Lower leg skin (tissue), 3 donors: ENCODE results near the gene APOBEC3C.
"Not testable (repeated sequence)": the region's sequence is repeated elsewhere in the genome, so short reads cannot be mapped to it uniquely, and the experiment has no call there.

ENCODE experiments used
- POLR2A ChIP-seq, 2 donors: fragments of 450-650 bp; IDR thresholded peaks; one replicate each; pipeline ENCODE4 v1.6.1; 2016 to 2017; ENCODE audit warnings: antibody characterized with exemption in 2 of 2, mild to moderate bottlenecking in 1 of 2, moderate library complexity in 1 of 2
- TF ChIP-seq, protein P1 (sequence below), 3 donors: fragments of 450-650 bp; IDR thresholded peaks; one replicate each; pipeline ENCODE4 v1.5.1; 2016; ENCODE audit warnings: antibody characterized with exemption in 3 of 3, mild to moderate bottlenecking in 3 of 3, moderate library complexity in 2 of 3

- TF ChIP-seq, protein P1, sequence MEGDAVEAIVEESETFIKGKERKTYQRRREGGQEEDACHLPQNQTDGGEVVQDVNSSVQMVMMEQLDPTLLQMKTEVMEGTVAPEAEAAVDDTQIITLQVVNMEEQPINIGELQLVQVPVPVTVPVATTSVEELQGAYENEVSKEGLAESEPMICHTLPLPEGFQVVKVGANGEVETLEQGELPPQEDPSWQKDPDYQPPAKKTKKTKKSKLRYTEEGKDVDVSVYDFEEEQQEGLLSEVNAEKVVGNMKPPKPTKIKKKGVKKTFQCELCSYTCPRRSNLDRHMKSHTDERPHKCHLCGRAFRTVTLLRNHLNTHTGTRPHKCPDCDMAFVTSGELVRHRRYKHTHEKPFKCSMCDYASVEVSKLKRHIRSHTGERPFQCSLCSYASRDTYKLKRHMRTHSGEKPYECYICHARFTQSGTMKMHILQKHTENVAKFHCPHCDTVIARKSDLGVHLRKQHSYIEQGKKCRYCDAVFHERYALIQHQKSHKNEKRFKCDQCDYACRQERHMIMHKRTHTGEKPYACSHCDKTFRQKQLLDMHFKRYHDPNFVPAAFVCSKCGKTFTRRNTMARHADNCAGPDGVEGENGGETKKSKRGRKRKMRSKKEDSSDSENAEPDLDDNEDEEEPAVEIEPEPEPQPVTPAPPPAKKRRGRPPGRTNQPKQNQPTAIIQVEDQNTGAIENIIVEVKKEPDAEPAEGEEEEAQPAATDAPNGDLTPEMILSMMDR (IDR thresholded peaks at IDR 0.05) = not testable (repeated sequence)
- not testable (repeated sequence) for TF ChIP-seq POLR2A (IDR thresholded peaks at IDR 0.05)
Observed at GRCh38 chr22:39040155-39040537, 26.1 kb downstream of the APOBEC3C start.
